ENCODE results near the gene CRY1.
"Not testable (repeated sequence)": the region's sequence is repeated elsewhere in the genome, so short reads cannot be mapped to it uniquely, and the experiment has no call there.

Gene CRY1

DNA sequence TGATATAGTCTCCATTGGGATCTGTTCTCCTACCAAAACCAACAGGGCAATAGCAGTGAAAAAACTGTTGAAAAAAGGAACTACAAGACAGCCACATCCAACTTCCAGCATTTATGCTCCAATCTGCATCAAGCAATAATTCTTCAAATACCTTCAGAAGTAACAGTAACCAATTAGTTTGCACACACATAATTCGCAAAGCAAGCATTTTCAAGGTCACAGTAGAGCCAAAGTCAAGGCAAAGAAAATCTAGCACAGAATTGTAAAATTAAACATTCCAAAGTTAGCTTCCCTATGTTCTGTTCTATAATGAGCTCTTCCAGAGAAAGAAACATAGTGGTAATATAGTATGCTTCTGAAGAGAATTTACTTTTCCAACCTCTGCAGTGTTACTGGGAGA lies 95.4 kb downstream of the CRY1 start:
- DNase-seq = no peak

DNA sequence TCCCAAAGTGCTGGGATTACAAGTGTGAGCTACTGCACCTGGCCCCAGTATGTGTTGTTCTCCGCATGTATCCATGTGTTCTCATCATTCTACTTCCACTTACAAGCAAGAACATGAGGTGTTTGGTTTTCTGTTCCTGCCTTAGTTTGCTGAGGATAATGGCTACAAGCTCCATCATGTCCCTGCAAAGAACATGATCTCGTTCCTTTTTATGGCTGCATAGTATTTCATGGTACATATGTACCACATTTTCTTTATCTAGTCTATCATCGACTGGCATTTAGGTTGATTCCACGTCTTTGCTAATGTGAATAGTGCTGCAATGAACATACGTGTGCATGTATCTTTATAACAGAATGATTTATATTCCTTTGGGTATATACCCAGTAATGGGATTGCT lies 97.2 kb downstream of the CRY1 start:
- DNase-seq = not testable (repeated sequence)

DNA sequence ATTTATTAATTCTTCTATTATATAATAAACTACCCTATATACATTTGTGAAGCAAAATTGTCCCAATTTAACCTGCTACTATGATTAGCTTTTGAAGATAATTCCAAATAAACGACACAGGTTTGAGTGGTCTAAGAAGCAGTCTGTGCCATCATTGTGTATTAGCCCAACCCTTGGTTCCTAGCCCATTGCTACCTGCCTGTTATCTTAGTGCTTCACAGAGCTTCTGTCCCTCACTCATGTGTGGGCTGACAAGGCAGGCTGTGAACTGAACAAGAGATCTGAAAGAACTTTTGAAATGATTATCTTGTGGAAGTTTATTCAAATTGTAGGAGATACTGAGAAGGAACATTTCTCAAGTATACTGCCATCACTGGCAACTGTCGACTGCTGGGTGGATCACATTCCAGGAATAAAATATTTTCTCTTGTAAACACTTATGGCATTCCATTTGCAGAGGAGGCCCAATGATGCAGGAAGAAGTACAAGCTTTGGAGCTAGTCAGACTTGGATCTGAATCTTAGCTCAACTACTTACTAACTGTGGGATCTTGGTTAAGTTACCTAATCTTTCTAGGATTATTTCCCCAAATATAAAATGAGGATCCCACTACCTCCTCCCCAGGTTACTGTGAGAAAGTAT lies 98.6 kb downstream of the CRY1 start:
- DNase-seq = no peak

DNA sequence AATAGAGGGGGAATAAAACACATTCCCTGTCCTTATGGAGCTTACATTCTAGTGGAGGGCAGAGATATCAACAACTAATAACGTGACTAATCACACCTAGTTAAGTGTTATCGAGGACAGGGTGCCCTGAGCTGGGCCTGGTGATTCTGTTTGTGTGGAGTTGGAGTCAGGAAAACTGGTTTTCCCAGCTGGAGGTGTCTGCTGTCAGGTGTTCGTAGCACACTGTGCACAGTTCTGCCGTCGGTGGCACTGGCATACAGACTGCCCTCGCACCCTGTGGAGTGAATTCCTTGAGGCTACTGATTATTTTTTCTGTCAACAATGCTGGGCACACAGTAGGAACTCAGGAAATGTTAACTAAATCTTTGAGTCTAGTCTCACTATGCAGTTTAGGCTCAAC lies 105.5 kb downstream of the CRY1 start:
- DNase-seq = no peak

DNA sequence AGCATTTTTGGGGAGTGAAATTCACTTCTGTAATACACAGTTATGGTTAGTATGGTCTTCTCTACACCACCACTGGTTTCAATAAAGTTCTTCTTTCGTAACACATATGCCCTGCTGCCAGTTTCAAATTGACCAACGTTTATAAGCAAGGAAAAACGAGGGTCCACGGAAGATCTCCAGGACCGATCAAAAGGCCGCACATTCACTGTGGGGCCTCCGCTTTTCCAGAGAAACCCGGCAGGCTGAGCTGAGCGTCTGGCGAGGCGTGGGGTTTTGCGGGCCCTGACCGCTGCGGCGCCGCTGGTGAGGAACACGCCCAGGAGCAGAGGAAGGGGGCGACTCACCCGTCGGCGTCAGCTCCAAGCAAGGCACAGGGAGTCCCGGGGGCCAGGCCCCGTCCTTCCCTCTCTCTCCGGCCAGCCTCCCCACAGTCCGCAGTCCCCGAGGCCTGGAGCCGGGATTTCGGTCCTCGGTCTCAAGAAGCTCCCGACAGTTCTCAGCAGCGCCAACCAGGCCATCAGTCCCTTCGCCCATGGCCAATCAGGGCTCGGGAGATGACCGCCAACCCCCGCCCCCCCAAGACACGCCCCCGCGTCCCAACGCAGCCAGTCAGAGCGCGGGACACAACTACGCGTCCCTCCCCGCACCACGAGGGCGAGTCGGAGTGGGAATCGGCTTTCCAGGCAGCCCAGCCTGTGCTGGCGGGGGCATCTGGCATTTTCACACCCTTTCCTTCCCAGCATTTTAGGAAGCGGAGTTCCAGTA lies 106.5 kb downstream of the CRY1 start, which contains the start of gene MTERF2:
TSS of gene MTERF2 (minus strand) at position 522 of the 765 bp plus-strand sequence. CDS start 8,432 bp downstream, outside the sequence.
- DNase-seq = peak; percentile 83

DNA sequence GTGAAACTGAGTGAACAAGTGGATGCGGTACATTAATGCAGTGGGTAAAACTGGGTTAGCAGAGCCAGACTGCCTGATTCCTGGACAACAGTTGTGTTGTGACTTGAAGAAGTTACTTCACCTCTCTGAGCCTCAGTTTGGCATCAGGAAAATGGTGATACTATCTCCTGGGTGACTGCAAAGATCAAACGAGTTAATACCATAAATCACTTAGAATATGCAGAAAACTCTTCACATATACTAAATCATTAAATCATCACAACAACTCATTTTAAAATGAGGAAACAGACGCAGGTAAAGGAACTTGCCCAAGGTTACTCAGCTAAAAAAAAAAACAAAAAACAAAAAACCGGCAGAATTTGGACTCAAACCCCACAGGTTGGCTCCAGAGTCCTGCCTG lies 107.2 kb downstream of the CRY1 start:
- DNase-seq = no peak

DNA sequence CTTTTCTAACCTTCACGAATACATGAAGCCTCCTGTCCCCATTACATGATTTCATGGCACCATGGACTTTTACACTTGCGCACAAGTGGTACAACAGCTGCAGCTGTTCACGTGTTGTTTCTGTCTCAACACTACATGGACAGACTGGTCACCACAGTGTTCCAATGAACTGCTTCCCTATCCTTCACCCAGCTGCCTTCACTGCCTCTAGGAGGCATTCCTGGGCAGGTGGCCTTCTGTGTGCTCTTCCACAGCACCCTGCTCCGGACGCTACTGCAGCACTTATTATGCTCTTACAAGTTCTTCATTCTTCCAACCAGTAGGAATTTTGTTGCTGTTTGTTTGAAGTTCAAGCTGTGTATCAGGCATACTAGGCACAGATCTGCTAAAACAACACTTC lies 107.9 kb downstream of the CRY1 start:
- no peak for DNase-seq

DNA sequence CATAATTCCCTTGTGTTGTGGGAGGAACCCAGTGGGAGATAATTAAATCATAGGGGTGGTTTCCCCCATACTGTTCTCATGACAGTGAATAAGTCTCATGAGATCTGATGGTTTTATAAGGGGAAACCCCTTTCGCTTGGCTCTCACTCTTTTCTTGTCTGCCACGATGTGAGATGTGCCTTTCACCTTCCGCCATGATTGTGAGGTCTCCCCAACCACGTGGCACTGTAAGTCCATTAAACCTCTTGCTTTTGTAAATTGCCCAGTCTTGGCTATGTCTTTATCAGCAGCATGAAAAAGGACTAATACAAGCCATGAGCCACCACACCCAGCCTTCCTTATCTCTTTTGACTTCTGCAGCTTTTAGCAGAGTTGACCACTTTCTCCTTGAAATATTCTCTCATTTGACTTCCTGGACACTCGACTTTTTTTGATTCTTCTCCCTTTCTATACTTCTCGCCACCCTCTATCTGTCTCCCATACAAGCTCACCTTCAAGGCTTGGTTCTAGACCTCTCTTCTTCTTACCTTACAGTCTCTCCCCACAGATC lies 108.7 kb downstream of the CRY1 start:
- no peak for DNase-seq

DNA sequence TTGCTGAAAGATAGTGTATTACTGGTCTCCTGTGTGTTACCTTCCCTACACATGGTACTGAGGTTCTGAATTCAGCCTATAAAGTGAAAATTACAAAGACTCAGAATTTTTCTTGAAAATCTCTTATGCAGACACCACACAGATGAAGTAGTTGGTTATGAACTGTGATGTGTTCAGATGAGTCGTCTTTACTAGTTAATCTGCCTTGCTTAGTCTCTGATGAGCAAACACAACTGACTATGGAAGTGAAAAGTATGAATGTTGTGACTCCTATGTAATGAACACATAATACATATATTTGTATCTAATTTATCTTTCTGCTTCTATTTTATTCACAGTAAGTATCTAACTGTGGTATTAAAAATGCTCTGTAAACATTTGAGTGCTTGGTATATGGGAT lies 111.1 kb downstream of the CRY1 start:
- DNase-seq = no peak

DNA sequence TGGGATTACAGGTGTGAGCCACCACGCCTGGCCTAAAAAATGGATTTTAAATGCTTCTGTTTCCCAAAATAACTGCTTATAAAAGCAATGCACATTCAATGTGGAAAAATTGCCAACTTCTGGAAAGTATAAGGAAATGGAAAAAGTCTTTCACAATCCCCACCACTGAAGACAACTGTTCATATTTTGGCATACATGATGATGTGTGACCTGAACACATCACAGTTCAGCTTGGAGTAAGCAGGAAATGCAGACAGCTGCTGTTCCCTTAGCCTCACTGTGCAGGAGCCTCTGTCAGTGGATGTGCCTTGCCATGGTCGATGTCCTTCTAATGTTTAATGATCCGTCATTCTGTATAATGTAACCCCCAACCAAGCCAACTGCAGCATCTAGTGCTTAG lies 111.6 kb downstream of the CRY1 start:
- DNase-seq = no peak

DNA sequence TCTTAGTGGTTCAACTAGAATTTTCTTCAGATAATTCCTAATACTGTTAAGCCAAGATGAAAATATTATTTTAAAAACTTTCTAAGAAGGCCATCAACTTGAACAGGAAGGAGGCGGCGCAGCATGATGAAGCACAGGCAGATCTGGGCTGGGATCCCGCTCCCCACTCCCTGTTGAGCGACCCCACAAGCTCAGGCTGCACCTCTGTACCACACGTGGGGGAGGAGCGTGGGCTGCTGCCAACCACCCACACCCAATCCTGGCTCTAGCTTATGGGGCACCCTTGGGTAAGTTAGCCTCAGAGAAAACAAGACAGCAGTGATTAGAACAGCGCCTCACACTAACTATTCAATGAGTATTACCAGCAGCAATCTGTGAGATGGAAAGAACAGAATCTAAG lies 112.4 kb downstream of the CRY1 start:
- DNase-seq = no peak

DNA sequence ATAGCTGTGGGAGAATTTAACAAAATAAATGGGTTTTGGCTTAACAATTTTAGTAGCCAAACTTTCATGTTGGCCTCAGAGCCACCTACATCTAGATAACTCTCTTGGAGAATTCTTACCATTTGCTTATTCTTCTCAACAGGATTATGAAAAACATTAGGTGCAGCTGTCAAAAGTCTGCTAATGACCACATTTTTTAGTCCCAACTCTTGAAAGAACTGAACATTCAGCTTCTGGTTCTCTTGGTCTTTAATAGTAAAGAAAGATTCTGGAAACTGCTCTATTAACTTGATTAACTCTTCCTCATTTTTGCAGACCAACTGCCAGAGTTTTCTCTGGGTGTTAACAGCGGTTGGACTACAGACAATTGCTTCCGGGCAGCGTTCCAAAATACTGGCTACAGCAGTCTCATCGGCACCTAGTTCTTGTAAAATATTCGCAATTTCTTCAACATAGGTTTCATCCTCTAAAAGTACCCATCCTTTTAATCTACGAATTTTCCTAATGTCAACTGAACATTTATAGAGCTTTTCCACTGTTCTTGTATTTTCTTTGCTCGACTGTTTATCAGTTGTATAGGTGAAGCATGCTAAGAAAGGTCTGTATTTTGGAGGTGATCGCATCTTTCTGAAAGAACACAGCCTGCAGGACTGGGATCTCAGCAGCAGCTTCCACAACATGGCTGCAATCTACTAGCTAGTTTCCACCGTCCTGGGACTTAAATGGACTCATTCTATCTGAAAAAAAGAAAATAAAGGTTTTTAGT lies 115.1 kb downstream of the CRY1 start:
- no peak for DNase-seq

DNA sequence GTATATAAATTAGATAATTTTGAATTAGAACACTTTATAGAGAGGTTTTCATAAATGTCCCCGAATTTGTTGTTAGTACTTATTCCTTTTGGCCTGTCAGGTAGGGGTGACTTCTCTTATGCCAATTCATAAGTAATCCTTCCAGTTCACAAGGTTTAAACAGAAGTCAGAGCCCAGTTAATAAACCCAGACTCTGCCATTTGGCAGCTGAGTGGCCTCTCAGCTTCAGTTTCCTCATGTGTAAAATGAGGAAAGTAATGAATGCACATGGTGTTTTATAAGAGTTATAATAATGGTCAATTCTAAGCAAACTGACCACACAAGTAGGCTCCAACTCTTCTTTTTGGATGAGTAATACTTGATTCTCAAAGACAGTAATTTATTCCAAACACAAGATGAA lies 116.7 kb downstream of the CRY1 start:
- no peak for DNase-seq

DNA sequence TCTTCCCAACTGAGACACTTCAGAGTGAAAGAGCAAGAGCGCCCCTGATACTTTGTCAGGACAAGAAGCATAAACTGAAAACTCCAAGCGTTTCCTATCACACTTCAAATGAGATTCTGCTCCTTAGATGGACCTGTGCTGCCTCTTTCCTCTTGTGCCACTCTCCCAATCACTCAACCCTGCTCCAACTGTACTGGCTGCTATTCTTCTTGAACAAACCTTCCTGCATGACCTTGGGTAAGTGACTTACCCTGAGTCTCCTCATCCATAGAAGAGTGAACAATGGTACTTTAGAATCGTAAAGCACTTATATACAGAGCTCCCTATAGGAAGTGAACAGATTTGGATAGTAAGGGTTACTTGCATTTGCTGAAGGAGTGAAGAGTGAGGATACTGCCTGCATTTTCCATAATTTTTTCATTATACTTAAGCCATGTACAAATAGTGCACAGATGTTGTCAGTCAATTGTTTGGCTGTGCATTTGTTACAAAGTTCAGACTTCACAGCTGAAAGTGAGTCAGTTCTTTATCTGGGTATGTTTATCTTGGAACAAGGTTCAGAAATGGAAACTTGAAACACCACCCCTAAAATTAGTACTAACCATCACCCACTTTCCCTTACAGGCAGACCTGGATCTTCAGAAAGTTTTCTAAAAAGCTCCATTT lies 117.2 kb downstream of the CRY1 start:
- DNase-seq = no peak

DNA sequence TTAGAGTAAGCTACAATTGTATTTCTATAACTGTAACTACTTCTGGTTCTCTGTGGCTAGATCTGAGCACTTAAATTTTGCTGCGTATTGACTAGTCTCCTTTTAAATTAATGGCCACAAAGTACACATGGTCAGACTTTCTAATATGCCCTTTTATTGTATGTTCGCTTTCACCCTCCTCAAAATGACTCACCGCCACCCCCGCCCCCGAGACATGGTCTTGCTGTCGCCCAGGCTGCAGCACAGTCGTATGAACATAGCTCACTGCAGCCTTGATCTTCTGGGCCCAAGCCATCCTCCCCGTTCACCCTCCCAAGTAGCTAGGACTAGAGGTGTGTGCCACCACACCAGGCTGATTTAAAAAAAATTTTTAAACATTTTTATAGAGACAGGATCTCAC lies 118.3 kb downstream of the CRY1 start:
- no peak for DNase-seq

DNA sequence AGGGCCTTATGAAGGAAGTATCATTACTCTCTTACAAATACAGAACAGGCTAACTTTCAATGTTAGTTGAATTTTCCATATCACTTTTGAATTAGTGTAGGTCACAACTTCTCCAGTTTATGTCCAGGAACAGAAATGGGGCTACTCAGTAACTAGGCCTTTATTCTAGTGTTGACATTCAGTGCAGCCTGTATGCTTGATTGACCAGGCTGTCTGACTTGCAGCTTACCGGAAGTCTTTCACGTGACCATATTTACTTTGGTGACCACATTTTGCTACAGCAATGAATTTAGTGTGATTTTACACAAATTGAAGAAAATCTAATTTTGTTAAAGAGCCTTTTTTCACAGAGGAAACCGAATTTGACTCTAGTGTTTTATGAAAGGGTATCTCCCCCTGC lies 118.8 kb downstream of the CRY1 start:
- DNase-seq = no peak

DNA sequence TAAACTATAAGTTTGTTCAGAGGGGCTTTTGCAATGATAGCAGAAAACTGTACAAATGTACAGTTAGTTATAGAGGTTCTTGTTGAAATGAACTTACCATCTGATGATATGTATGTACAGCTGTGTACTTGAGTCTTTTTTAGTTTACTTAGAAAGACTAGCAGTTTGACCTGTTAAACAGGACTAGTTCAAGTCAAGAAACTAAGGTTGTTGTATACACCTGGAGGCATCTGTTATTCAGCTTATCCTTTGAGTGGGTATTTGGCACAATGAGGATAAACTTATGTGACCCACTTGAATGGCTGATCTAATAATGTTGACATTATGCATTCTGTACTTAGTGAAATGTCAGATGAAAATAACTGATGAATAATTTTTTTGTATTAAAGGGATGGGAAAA lies 119.8 kb downstream of the CRY1 start:
- DNase-seq = no peak

DNA sequence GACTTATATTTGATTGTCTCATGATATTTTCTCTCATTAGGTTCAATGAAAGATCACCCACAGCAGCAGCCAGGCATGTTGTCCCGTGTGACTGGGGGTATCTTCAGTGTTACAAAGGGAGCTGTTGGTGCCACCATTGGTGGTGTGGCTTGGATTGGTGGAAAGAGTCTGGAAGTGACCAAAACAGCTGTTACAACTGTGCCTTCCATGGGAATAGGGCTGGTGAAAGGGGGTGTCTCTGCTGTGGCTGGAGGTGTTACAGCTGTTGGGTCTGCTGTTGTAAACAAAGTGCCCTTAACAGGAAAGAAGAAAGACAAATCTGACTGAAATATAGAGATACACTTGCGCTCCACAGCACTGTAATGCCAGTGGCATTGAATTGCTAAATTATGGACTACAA lies 122.3 kb downstream of the CRY1 start:
- DNase-seq = no peak

DNA sequence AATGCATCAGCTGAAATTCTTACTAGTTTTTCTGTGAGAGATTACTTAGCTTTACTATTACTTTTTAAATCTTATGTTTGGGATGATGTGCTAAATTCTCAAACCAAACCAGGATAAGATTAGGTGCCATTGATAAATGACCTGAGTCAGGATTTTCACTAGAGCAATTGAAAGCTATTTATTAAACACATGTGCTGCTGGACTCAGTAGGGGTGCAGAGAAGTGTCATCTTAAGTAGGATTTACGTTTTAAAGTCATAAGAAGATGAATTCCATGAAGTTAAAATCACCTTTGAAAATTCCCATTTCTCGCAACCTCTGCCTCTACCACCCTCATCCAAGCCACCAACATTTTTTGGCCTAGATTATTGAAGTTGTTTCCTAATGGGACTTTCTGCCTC lies 128.8 kb downstream of the CRY1 start:
- no peak for DNase-seq

DNA sequence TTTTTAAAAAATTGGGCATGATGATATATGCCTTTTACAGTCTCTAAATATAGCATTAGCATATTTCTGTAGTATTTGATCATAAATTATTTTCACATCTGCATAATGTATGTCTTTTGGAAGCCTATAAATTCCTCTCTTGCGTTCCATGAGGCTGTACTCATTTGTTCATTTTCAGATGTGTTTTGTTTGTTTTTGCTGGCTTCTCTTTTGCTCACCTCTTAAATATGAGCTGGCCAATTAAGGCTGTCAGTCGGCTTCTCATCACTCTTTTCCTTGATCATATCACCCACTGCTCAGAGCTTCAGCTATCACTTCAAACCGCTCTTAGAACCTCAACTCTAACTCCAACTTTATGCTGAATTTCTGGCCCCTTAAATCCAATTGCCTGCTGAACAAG lies 131.1 kb downstream of the CRY1 start:
- DNase-seq = no peak

DNA sequence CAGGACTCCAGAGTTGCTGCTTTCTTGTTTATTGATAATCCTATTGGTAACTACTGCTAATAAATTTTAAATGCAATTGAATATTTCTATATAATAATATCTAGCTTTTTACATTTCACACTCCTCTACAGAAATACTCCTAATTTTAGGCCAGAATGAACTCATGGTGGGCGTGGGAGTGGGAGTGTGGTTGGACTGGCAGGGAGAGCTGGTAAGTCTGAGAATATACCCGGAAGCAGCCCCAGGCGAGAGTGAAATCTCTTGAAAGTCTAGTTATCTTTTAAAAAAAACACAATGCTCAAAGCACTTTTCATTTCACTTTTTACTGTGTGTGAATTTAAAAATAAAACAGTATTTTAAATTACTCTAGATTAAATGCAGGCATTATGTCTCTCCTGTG lies 132.9 kb downstream of the CRY1 start:
- no peak for DNase-seq

DNA sequence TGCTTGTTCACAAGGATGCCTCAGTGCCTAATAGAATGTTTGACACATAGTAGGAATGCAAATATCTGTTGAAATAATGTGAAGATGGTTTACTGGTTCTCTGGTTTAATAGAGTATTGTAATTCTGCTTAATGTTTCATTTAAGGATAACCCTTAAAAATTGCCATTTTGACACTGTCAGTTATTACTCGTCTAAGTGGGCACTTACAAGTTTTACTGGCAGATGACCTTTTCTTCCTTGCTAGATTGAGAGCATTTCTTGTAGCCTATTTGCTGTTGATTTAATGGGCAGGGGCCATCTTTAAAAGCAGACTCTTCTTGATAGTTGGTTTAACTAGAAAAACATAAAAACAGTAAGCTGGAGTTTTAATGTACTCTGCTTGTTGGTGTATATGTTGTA lies 135.8 kb downstream of the CRY1 start:
- no peak for DNase-seq

DNA sequence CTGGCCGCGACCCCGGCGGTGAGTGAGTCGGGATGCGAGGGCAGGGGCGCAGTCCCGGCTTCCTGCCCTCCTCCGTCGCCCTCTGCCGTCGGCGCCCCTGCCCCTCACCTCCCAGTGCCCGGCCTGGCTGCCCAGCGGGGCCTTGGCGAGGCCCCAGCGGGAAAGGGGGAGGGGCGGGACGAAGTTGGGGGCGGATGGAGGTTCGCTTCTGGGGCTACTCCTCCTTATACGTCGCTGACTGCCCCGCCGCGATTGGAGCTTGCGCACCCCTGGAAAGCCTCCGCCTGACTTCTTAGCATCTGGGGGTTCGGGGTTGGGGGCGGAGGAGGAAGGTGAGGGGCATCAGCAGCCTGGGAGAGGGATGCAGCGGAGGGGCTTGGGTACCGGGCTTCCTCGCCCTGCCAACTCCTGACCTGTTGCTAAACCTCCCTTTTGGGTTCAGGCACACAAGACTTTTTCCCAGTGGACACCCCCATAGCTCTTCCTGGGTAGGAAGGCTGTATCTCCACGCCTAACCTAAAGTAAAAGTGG lies 137.2 kb downstream of the CRY1 start:
- no peak for DNase-seq

Measured in 8988T (cell line).